Gastrocnemius medialis (tissue), 4 donors: ENCODE measurements around the gene MRE11. TPM values are rescaled to one million over a fixed set of nuclear protein-coding genes. Genes with fewer than 3 reads are reported as not detected.

Experiments
- ATAC-seq, 2 donors: fragments of 150-250 bp; one replicate each; pipeline ENCODE4 v1.9.1; 2016
- DNase-seq, 2 donors: peaks; one replicate each; pipeline ENCODE4 v3.0.0-alpha.2; 2019
- H3K27ac ChIP-seq, 4 donors: fragments of 200-600 bp; sonication (generic); 1 replicate in 1 of 4; 2 replicates in 3 of 4; pipeline ENCODE4 v1.5.1; 2016 to 2018; ENCODE audit warnings: mild to moderate bottlenecking in 2 of 4, moderate library complexity in 1 of 4
- H3K27me3 ChIP-seq, 3 donors: fragments of 200-600 bp; sonication (generic) in 2 of 3; 1 replicate in 1 of 3; 2 replicates in 2 of 3; pipeline versions ENCODE4 v1.5.1 to v1.6.0; 2016 to 2019; ENCODE audit warnings: mild to moderate bottlenecking in 1 of 3, moderate library complexity in 1 of 3
- H3K36me3 ChIP-seq, 2 donors: fragments of 200-600 bp; sonication (generic) in 1 of 2; one replicate each; pipeline ENCODE4 v1.5.1; 2017 to 2018
- H3K4me1 ChIP-seq, 2 donors: fragments of 200-600 bp; sonication (generic) in 1 of 2; one replicate each; pipeline ENCODE4 v1.5.1; 2016 to 2017; ENCODE audit warnings: mild to moderate bottlenecking in 2 of 2
- H3K4me3 ChIP-seq, 4 donors: fragments of 200-600 bp; sonication (generic) in 3 of 4; 1 replicate in 1 of 4; 2 replicates in 3 of 4; pipeline ENCODE4 v1.5.1; 2016 to 2019; ENCODE audit warnings: mild to moderate bottlenecking in 2 of 4
- H3K9me3 ChIP-seq, 3 donors: fragments of 200-600 bp; sonication (generic) in 2 of 3; 1 replicate in 1 of 3; 2 replicates in 2 of 3; pipeline ENCODE4 v1.5.1; 2016 to 2019
- POLR2A ChIP-seq, 2 donors: fragments of 450-650 bp; IDR thresholded peaks; one replicate each; pipeline ENCODE4 v1.6.1; 2017; ENCODE audit warnings: antibody characterized with exemption in 2 of 2, mild to moderate bottlenecking in 2 of 2, moderate library complexity in 2 of 2
- in situ Hi-C, 4 donors: fragments of 200-750 bp; cut with MboI; loops; one replicate each; pipeline versions ENCODE4 v1.15.0 to v1.8.0; 2017; ENCODE audit warnings: low sequenced_read_pairs in 4 of 4
- intact Hi-C: fragments of 100-400 bp; cut with DNase I; formaldehyde crosslinking; loops from one replicate; pipeline ENCODE4 v1.15.1; 2023; ENCODE audit warnings: low total_unique reads
- total RNA-seq, 4 donors: library from RNA; depleted of rRNA; stranded (reverse); fragments of >200 nt; gene quantifications; one replicate each; pipeline versions ENCODE4 v1.1.0 to v1.2.3, GENCODE V29; 2016
- TF ChIP-seq, protein P1 (sequence below), 5 experiments: fragments of 450-650 bp in 3 of 5; fragments of 200-600 bp in 2 of 5; sonication (generic) in 2 of 5; IDR thresholded peaks in 4 of 5; conservative IDR thresholded peaks in 1 of 5; 1 replicate in 4 of 5; 2 replicates in 1 of 5; pipeline ENCODE4 v1.5.1; 2016 to 2019; ENCODE audit warnings: antibody characterized with exemption in 5 of 5, mild to moderate bottlenecking in 3 of 5, moderate library complexity in 3 of 5

Gene MRE11
- total RNA-seq = 10 to 100 TPM in 1 of 4 donors, 1 to 10 TPM in 3; 5.3 to 12.3 (median 5.9) TPM

DNA sequence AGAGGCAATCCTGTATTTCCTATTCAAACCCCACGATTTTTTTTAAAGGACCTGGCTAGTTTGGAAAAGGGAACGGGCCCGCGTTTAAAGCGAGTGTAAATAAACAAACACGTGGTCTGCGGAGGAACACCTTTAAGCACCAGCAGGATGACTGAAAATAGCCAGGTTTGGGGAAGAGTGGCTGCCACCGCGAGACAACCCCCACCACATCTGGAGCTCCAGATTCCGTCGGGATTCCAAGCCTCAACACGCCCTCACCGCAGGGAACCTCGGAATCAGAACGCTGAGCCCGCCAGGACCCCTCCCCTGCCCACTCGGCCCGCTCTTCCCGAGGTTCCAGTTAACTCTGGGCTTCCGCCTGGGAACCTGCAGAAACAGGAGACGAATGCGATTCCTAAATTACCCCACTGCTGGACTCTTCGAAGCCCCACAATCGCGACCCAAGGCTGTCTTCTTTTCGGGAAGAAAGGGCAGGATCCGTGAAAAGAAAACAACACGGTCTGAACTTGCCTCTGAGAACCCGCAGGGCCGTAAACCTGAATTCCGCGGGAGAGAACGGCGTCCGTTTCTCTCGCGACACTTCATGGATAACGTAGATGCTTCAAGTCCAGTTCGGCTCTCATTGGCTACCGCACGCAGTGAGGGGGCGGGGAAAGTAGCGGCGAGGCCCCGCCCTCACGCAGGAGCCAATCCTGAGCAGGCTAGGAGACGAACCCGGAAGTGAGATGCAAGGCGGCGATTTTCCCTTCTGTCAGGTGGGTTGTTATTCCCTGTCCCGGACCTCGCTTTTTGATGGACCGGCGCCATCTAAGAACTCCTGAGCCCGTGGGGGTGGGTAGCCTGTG, at the start of gene MRE11, which contains the start of gene ANKRD49:
Gene MRE11 (minus strand): TSS at position 564 of the 845 bp plus-strand sequence. CDS start 1,043 bp downstream, outside the sequence.
Gene ANKRD49 (plus strand): TSS at position 704 of the 845 bp plus-strand sequence. CDS start 2,710 bp downstream, outside the sequence.
- in situ Hi-C loops (loop anchor here (25.0 kb wide), 3 partner anchors 706 to 1294 kb away; partner anchors contain the start of genes CEP57 (in 2 of the 4), FAM76B (in 2 of the 4), MED17 (in 2 of the 4) and C11orf54 (in 1 of the 4)), intact Hi-C loops (loop anchor here (5.0 kb wide), 1 partner anchor 479 kb away; the partner anchor contains the start of genes CWC15 and KDM4D)
- no peaks in the 10 kb centered on the region for H3K9me3 ChIP-seq
- DNase-seq = peak; percentile 96 to 98
- H3K27me3 ChIP-seq = no peaks in the 10 kb centered on the region
- H3K36me3 ChIP-seq = peaks cover 1 to 42% of the 10 kb centered on the region in 2 donors
- ATAC-seq = peak; percentile 100
- H3K27ac ChIP-seq = peak within 1 kb of the TSS; percentile 76 to 87 (median 82)
- H3K4me3 ChIP-seq = peak within 1 kb of the TSS; percentile 80 to 94 (median 86)
- peak; percentile 53 to 74 for TF ChIP-seq POLR2A (IDR thresholded peaks at IDR 0.05)
- TF ChIP-seq, protein P1, sequence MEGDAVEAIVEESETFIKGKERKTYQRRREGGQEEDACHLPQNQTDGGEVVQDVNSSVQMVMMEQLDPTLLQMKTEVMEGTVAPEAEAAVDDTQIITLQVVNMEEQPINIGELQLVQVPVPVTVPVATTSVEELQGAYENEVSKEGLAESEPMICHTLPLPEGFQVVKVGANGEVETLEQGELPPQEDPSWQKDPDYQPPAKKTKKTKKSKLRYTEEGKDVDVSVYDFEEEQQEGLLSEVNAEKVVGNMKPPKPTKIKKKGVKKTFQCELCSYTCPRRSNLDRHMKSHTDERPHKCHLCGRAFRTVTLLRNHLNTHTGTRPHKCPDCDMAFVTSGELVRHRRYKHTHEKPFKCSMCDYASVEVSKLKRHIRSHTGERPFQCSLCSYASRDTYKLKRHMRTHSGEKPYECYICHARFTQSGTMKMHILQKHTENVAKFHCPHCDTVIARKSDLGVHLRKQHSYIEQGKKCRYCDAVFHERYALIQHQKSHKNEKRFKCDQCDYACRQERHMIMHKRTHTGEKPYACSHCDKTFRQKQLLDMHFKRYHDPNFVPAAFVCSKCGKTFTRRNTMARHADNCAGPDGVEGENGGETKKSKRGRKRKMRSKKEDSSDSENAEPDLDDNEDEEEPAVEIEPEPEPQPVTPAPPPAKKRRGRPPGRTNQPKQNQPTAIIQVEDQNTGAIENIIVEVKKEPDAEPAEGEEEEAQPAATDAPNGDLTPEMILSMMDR (IDR thresholded peaks at IDR 0.05 in 4 of 5, conservative IDR thresholded peaks at IDR 0.05 in 1 of 5) = no peak
- peaks cover 24 to 27% of the 10 kb centered on the region in 2 donors for H3K4me1 ChIP-seq

DNA sequence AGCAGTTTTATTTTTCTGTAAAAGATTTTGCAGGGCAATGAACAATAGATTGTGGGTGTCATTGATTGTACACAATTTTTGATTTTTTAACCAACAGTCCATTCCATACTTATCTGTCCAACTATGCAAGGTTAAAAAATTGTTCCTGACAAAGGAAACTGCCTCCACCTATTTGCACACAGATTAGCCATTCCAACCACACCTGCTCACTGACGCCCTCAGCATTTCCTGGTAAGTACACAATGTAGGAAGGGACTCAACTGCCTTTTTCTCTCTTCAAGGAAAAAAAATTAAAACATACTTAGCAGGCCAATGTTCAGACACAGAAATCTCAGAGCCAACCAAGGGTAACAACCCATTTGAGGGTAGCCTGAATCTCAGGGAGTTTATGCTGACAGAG, 45.8 kb upstream of the MRE11 start:
- peaks cover 0 to 4% of the 10 kb centered on the region in 2 donors for H3K4me1 ChIP-seq
- no peaks in the 10 kb centered on the region for H3K9me3 ChIP-seq
- in situ Hi-C loops (no loop called here), intact Hi-C loops (no loop called here)
- H3K4me3 ChIP-seq = no peak overlapping the region
- DNase-seq = no peak
- no peak for ATAC-seq
- H3K36me3 ChIP-seq = no peaks in the 10 kb centered on the region
- no peak for TF ChIP-seq POLR2A (IDR thresholded peaks at IDR 0.05)
- TF ChIP-seq, protein P1 (IDR thresholded peaks at IDR 0.05 in 4 of 5, conservative IDR thresholded peaks at IDR 0.05 in 1 of 5) = no peak
- H3K27me3 ChIP-seq = no peaks in the 10 kb centered on the region
- H3K27ac ChIP-seq = no peak overlapping the region

DNA sequence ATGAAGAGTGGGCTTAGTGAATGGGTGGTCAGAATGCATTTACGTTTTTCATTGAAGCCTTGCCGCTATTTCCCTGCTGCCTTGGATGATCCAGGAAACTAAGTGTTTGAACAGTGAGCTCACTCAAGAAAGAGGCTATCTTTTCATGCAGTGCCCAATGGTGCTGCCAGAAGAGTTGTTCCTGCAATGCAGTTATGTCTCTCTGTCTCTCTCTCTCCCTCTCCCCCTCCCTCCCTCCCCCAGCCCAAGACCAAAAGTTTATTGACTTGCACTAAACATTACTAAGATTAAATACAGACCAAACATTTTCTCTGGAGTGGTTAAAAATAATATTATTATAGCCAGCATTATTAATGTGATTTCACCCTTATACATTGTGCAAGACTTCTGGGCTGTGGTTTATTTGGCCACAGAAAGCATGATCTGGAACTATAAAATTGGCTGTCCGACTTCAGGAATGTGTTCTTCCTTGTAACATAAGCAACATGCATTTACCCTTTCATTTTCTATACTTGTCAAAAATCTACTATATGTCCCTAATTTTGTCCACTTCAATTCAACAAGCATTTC, 43.5 kb upstream of the MRE11 start:
- intact Hi-C loops = no loop called here
- Histone ChIP-seq H3K36me3 (no peaks in the 10 kb centered on the region), H3K27ac (no peak overlapping the region), H3K27me3 (no peaks in the 10 kb centered on the region), H3K4me1 (no peaks in the 10 kb centered on the region), H3K9me3 (no peaks in the 10 kb centered on the region), H3K4me3 (no peak overlapping the region)
- TF ChIP-seq, protein P1 (IDR thresholded peaks at IDR 0.05 in 4 of 5, conservative IDR thresholded peaks at IDR 0.05 in 1 of 5) = no peak
- no peak for TF ChIP-seq POLR2A (IDR thresholded peaks at IDR 0.05)
- in situ Hi-C loops = no loop called here
- ATAC-seq (no peak), DNase-seq (no peak)

DNA sequence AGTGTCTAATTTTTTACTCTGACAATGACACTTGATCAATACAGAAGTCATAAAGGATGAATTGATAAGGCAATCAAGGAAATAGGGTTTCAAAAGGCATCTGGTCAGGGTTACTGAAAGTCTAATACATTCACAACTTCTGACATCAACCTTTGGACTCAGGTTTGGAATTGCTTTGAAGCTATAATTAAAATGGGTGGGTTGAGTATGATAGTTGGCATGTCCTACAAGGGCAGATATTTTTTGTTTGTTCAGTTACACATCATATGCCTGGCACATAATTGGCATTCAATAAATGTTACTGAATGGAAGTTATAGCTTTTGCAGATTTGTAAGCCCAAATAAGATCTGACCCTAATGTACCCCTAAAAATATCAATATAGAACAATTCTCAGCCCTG, 42.7 kb upstream of the MRE11 start:
- DNase-seq = no peak
- H3K27ac ChIP-seq = no peak overlapping the region
- no peak overlapping the region for H3K4me3 ChIP-seq
- in situ Hi-C loops (no loop called here), intact Hi-C loops (no loop called here)
- H3K9me3 ChIP-seq = no peaks in the 10 kb centered on the region
- no peak for ATAC-seq
- no peaks in the 10 kb centered on the region for H3K4me1 ChIP-seq
- H3K27me3 ChIP-seq = no peaks in the 10 kb centered on the region
- TF ChIP-seq, protein P1 (IDR thresholded peaks at IDR 0.05 in 4 of 5, conservative IDR thresholded peaks at IDR 0.05 in 1 of 5) = no peak
- no peak for TF ChIP-seq POLR2A (IDR thresholded peaks at IDR 0.05)
- no peaks in the 10 kb centered on the region for H3K36me3 ChIP-seq
